Mucosa of rectum (tissue), 2 donors: ENCODE data around the gene SCNN1A.
A peak's percentile ranks its signal among the peaks of the same experiment; 100 is the strongest.
"Not testable (repeated sequence)": the region's sequence is repeated elsewhere in the genome, so short reads cannot be mapped to it uniquely, and the experiment has no call there.

Experiments used
- H3K27ac ChIP-seq, 2 donors: one replicate each; pipeline ENCODE4 v1.7.0; 2013; ENCODE audit warnings: inconsistent platforms in 2 of 2, low read depth in 2 of 2, low read length in 2 of 2
- H3K27me3 ChIP-seq, 2 donors: one replicate each; pipeline ENCODE4 v1.7.0; 2013; ENCODE audit warnings: low read length in 2 of 2; ENCODE audit not compliant: control insufficient read depth in 2 of 2, insufficient read depth in 2 of 2
- H3K36me3 ChIP-seq, 2 donors: one replicate each; pipeline ENCODE4 v1.7.0; 2013; ENCODE audit warnings: low read length in 2 of 2; ENCODE audit not compliant: control insufficient read depth in 2 of 2, insufficient read depth in 2 of 2
- H3K4me1 ChIP-seq, 2 donors: one replicate each; pipeline ENCODE4 v1.7.0; 2013; ENCODE audit warnings: low read length in 2 of 2, mild to moderate bottlenecking in 1 of 2; ENCODE audit not compliant: control insufficient read depth in 2 of 2, insufficient read depth in 2 of 2
- H3K4me3 ChIP-seq, 2 donors: one replicate each; pipeline ENCODE4 v1.7.0; 2013; ENCODE audit warnings: low read length in 2 of 2
- H3K9ac ChIP-seq, 2 donors: one replicate each; pipeline ENCODE4 v1.7.0; 2013; ENCODE audit warnings: low read length in 2 of 2, low read depth in 1 of 2, mild to moderate bottlenecking in 1 of 2
- H3K9me3 ChIP-seq, 2 donors: one replicate each; pipeline ENCODE4 v1.7.0; 2013; ENCODE audit warnings: low read length in 2 of 2; ENCODE audit not compliant: control insufficient read depth in 2 of 2
- donor health status: healthy.
- donor health status: Normal muscosa, but diverticular disease.

Gene SCNN1A

DNA sequence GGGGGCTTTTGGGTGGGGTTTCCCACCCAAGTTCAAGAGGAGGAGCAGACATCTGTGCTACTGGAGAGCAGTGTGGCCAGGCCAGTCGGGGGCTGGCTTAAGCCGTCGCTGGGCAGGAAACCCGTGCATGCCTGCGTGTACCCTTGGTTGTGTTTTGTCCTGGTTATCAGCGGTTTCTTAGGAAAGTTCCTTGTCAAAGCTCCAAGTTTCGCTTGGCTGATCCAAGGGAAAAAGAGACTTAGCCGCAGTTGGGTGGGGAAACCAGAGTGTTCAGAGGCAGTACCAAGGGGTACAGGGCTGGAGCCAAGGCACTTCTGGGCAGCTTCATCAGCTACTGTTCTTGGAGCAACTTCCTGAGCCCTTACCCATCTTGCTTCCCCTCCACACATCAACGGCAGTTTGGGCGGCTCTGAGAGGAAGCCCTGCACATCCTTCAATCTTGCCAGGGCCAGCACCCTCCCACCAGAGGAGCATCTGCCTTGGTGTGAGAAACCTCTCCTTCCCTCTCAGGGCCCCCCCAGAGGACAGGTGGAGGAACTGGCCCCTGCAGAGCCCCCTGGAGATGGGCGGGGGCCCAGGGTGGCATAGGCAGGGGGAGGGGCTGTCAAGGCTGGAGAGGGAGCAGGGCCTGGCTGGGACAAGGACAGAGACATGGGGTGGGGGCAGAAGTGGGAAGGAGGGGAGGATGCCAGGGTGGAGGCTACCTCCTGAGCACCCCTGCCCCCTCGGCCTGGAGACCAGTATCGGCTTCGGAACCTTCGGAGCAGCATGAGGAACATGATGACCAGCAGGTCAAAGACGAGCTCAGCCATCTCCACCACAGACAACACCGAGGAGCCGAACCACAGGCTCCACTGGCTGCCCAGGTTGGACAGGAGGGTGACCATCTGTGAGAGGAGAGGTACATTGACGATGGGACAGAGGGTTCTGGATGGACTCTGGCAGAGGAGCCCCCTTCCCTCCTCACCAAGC is 27.7 kb downstream of the SCNN1A start:
- peak overlapping the region; percentile 37 to 65 for H3K27ac ChIP-seq
- peaks cover 17 to 27% of the 10 kb centered on the region in 2 donors for H3K4me1 ChIP-seq
- H3K9me3 ChIP-seq, result no peaks in the 10 kb centered on the region
- H3K4me3 ChIP-seq, result peak overlapping the region in 1 of 2 donors; percentile 48
- no peak overlapping the region for H3K9ac ChIP-seq
- peaks cover 5 to 28% of the 10 kb centered on the region in 2 donors for H3K36me3 ChIP-seq
- no peaks in the 10 kb centered on the region for H3K27me3 ChIP-seq

DNA sequence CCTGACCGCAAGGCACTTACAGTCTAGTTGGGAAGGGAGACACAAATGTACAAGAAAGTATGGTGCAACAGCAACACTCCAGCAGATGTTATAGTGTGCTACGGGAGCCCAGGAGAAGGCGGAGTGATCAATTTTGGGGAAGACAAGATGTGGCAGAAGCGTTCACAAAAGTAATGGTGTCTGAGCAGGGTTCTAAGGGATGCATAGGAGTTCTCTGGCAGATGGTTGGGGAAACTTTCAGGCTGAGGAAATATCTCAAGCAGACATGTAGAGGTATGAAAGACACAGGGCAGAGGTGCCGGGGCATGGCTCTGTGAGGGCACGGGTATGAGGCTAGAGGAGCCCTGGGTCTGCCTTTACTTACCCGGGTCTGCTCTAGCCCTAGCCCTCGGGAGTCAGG is 28.4 kb downstream of the SCNN1A start:
- Histone ChIP-seq H3K4me1 (peaks cover 24 to 34% of the 10 kb centered on the region in 2 donors), H3K36me3 (peaks cover 5 to 27% of the 10 kb centered on the region in 2 donors), H3K27ac (peak overlapping the region; percentile 10 to 27), H3K27me3 (no peaks in the 10 kb centered on the region), H3K4me3 (no peak overlapping the region), H3K9ac (no peak overlapping the region), H3K9me3 (no peaks in the 10 kb centered on the region)

DNA sequence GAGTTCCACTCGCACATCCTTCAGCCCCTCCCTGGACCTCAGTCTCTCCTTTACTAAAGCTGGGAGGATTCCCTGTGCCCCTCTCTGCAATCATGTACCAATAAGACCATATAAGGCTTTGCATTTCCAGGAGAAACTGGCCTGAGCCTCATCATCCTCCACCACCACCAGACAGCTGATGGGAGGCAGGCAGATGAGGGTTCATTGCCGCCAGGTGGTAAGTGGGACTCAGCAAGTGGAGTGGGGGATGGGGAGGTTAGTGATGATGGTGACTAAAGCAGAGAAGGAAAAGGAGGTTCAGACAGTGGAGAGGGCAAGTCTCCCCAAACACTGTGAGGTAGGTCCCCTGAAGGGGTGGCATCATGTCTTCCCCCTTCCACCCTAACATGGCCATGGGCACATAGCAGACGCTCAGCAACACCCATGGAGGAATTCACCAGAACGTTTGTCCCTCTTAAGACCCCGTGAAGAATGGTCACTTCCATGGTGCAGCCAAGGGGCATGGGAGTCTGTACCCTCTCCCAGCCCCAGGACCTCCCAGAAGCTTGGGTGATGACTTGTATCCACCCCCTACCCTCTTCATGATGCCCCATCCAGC is 29.0 kb downstream of the SCNN1A start:
- Histone ChIP-seq H3K27ac (peak overlapping the region; percentile 38 to 49), H3K4me3 (no peak overlapping the region), H3K4me1 (peaks cover 24 to 34% of the 10 kb centered on the region in 2 donors), H3K36me3 (peaks cover 5 to 27% of the 10 kb centered on the region in 2 donors), H3K9me3 (no peaks in the 10 kb centered on the region), H3K9ac (no peak overlapping the region), H3K27me3 (no peaks in the 10 kb centered on the region)

DNA sequence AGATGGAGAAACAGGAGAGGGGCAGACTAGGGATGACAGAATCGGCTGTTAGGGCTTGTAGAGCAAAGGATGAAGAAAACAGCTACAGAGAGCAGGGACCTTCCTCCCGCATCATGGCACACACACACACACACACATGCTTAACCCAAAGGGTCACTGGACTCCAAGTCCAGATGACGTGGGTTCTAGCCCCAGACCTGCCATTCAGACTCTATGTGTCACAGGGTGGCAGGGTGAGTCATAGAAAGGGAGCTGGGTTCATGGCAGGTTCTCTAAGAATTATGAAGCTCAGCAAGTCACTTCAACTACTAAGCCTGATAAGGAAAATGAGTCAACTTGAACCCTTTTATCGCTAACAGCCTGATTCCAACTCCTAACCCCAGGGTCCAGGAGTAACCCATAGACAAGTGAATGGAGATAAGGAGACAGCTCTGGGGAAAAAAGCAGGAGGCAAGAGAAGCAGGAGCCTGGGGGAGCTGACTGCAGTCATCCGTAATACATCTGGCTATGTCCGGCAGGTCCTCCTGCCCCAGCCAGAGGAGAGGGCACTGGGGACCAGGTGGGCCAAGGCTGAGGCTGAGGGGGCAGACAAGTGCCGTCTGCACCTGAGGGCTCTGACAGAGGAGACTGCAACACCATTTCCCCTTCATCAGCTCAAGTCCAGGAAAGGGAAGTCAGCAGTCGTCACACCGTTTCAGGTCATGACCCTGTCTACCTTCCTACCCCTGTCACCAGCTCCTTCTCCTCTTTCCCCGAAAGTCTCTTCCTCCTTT is 29.9 kb downstream of the SCNN1A start:
- Histone ChIP-seq H3K27me3 (no peaks in the 10 kb centered on the region), H3K27ac (peak overlapping the region; percentile 38 to 49), H3K9me3 (no peaks in the 10 kb centered on the region), H3K4me3 (no peak overlapping the region), H3K36me3 (peaks cover 5 to 27% of the 10 kb centered on the region in 2 donors), H3K4me1 (peaks cover 24 to 34% of the 10 kb centered on the region in 2 donors), H3K9ac (no peak overlapping the region)

DNA sequence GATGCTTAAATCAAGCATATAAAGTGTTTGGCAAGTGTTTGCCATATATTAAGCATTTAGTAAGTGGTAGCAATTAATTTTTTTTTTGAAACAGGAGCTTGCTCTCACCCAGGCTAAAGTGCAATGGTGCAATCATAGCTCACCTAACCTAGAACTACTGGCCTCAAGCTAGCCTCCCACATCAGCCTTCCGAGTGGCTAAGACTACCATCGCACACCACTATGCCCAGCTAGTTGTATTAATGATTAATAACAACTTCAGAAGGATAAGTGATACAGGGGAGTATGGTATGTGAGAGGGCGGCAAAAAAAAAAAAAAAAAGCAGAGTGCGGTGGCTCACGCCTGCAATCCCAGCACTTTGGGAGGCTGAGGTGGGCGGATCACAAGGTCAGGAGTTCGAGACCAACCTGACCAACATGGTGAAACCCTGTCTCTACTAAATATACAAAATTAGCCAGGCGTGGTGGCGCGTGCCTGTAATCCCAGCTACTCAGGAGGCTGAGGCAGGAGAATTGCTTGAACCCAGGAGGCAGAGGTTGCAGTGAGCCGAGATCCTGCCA is 31.2 kb downstream of the SCNN1A start:
- H3K36me3 ChIP-seq, result peaks cover 5 to 25% of the 10 kb centered on the region in 2 donors
- not testable (repeated sequence) for H3K27me3 ChIP-seq, H3K4me3 ChIP-seq, H3K9ac ChIP-seq, H3K9me3 ChIP-seq
- H3K27ac ChIP-seq, result peak overlapping the region in 1 of 2 donors; percentile 100
- peaks cover 33 to 41% of the 10 kb centered on the region in 2 donors for H3K4me1 ChIP-seq

DNA sequence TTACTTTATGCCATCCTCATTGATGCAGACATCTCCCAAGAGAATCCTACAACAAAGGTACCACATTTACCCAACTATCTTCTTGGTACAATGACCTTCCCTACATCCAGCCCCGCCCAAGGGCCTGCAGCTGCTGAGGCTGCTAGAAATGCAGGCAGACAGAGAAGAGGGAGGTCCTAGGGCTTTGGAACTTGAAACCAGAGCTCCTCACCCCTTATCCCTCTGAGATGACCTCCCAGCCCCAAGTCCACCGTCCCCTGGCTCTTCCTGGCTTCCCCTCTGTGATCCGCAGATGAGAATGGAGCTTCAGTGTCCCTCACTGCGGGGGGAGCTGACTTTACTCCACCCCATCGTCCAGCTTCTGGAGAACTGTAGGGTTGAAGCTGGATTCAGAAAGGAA is 31.8 kb downstream of the SCNN1A start:
- H3K27ac ChIP-seq, result peak overlapping the region in 1 of 2 donors; percentile 100
- no peaks in the 10 kb centered on the region for H3K9me3 ChIP-seq
- H3K4me1 ChIP-seq, result peaks cover 40 to 48% of the 10 kb centered on the region in 2 donors
- peaks cover 2 to 19% of the 10 kb centered on the region in 2 donors for H3K36me3 ChIP-seq
- H3K27me3 ChIP-seq, result no peaks in the 10 kb centered on the region
- no peak overlapping the region for H3K4me3 ChIP-seq
- peak overlapping the region in 1 of 2 donors; percentile 34 for H3K9ac ChIP-seq

DNA sequence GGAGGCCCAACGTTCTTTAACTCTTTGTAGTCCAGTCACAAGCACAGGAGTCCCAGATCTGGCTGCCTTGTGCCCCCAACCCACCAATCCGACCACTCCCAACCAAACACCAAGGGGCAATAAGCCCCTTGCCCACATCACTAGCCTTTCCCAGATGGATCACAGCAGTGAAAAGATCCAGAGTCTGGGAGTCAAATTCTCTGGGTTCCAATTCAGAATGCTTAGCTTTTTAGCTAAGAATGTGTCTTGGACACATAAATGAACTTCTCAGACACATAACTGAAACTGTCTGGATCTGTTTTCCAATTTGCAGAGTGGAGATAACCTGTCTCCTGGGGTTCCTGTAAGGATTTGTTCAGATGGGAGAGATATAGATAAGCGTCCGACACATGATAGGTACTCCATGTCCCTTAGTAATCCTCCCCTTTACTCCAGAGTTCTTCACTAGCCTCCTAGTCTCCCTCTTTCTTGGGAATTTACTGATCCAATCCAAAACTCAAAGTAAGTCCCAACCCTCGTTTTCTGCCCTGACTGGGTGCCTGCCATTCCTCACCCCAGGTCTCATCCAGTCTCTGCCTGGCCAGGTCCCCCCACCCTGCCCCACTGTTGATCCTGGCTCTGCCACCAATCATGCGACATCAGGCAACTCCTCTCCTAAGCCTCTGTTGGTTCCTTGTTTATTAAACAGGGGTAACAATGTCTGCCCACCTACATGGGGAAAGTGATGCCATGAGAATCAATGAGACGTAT is 33.0 kb downstream of the SCNN1A start:
- no peaks in the 10 kb centered on the region for H3K9me3 ChIP-seq
- no peaks in the 10 kb centered on the region for H3K27me3 ChIP-seq
- H3K27ac ChIP-seq, result peak overlapping the region; percentile 99 to 100
- peaks cover 6 to 10% of the 10 kb centered on the region in 2 donors for H3K36me3 ChIP-seq
- H3K9ac ChIP-seq, result peak overlapping the region; percentile 98 to 100
- H3K4me1 ChIP-seq, result peaks cover 52 to 56% of the 10 kb centered on the region in 2 donors
- H3K4me3 ChIP-seq, result peak overlapping the region; percentile 96 to 97

DNA sequence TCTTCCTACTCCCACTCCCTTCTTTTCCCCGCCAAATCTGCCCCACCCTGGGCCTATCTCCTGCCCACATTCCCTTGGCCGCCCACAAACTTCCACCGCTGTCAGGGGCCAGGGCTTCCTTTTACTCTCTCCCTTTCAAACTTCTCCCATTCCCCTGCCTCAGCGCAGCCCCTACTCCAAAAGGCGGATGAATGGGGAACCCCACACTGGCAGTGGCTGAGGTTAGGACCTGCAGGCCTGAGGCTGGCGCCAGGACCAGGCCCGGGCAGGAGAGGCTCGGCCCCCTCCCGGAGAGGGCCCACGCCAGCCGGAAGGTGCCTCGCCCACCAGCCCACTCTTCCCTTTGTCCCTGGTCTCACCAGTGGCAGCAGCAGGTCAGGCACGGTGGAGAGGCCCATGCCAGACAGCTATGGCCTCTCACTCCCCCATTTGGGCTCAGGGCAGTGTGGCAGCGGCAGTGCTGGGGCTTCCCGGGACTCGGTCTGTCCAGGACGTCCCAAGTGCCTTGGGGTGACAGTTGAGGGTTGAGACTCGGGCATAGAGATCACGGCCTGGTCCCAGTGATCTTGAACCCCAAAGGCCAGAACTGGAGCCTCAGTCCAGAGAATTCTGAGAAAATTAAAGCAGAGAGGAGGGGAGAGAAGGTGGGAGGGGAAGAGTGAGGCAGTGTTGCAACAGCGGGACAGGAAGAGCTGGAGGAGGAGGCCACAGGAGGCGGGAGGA is 33.8 kb downstream of the SCNN1A start, which contains the start of gene TNFRSF1A:
Gene TNFRSF1A, minus strand, starts transcription at position 660 of the 723 bp plus-strand sequence. Its CDS starts 262 bp downstream, at position 398.
- Histone ChIP-seq H3K9me3 (no peaks in the 10 kb centered on the region), H3K27me3 (no peaks in the 10 kb centered on the region), H3K4me3 (peak within 1 kb of the TSS; percentile 96 to 97), H3K27ac (peak within 1 kb of the TSS; percentile 99 to 100), H3K4me1 (peaks cover 59 to 61% of the 10 kb centered on the region in 2 donors), H3K9ac (peak within 1 kb of the TSS; percentile 98 to 100), H3K36me3 (peaks cover 5 to 6% of the 10 kb centered on the region in 2 donors)
